B cell (primary cell): ENCODE measurements around the gene MAP3K9. TPM values are rescaled to one million over a fixed set of nuclear protein-coding genes. Genes with fewer than 3 reads are reported as not detected.

Experiments
- ATAC-seq: fragments of 200-7000 bp; cut with Tn5 transposase; one replicate; pipeline ENCODE4 v1.10.0; 2021; ENCODE audit warnings: low read depth, mild to moderate bottlenecking, moderate number of reproducible peaks, moderate library complexity
- CTCF ChIA-PET: fragments of 350-600 bp; sonication (Branson Sonifier 250); formaldehyde crosslinking; loops from one replicate; lab custom pipeline; 2021; ENCODE audit warnings: antibody characterized with exemption, inconsistent platforms; lab: Charles Lee
- POLR2A ChIA-PET: fragments of 350-600 bp; sonication (Branson Sonifier 250); formaldehyde crosslinking; loops from one replicate; lab custom pipeline; 2021; ENCODE audit warnings: antibody characterized with exemption; lab: Charles Lee
- DNase-seq: peaks from one replicate; pipeline ENCODE4 v3.0.0; 2013
- H2AFZ ChIP-seq: 2 replicates; pipeline ENCODE4 v1.6.1; 2012; ENCODE audit warnings: mild to moderate bottlenecking, low read depth, low read length; ENCODE audit not compliant: insufficient read depth, poor library complexity, severe bottlenecking
- H3K27ac ChIP-seq, 2 donors: 1 replicate in 1 of 2; 2 replicates in 1 of 2; pipeline ENCODE4 v1.5.1; 2012 to 2013; ENCODE audit warnings: low read length in 2 of 2, mild to moderate bottlenecking in 2 of 2, moderate library complexity in 1 of 2
- H3K27me3 ChIP-seq, 4 experiments: fragments of 200-600 bp in 1 of 4; sonication (generic) in 1 of 4; replicated peaks in 1 of 4; 1 replicate in 2 of 4; 2 replicates in 2 of 4; pipeline versions ENCODE4 v1.6.1 to v1.7.0; 2013 to 2016; ENCODE audit warnings: low read length in 3 of 4, mild to moderate bottlenecking in 2 of 4, mixed read lengths in 1 of 4, moderate library complexity in 1 of 4; ENCODE audit not compliant: insufficient read depth in 4 of 4, control insufficient read depth in 3 of 4; ENCODE audit errors: control extremely low read depth in 1 of 4
- H3K36me3 ChIP-seq, 2 experiments: replicated peaks in 1 of 2; 1 replicate in 1 of 2; 2 replicates in 1 of 2; pipeline versions ENCODE4 v1.6.1 to v1.7.1; 2013; ENCODE audit warnings: low read length in 1 of 2; ENCODE audit not compliant: insufficient read depth in 2 of 2, control insufficient read depth in 1 of 2; ENCODE audit errors: control extremely low read depth in 1 of 2, extremely low read depth in 1 of 2
- H3K4me1 ChIP-seq, 2 donors: fragments of 200-600 bp in 1 of 2; sonication (generic) in 1 of 2; 1 replicate in 1 of 2; 2 replicates in 1 of 2; pipeline versions ENCODE4 v1.5.1 to v1.6.1; 2013 to 2017; ENCODE audit warnings: low read length in 2 of 2; ENCODE audit not compliant: control insufficient read depth in 2 of 2, insufficient read depth in 2 of 2
- H3K4me2 ChIP-seq: replicated peaks from 2 replicates; pipeline ENCODE3; 2012; ENCODE audit warnings: mild to moderate bottlenecking, low read depth, low read length; ENCODE audit not compliant: poor library complexity, severe bottlenecking
- H3K4me3 ChIP-seq, 5 experiments: fragments of 200-600 bp in 1 of 5; sonication (generic) in 1 of 5; 1 replicate in 3 of 5; 2 replicates in 2 of 5; pipeline versions ENCODE4 v1.5.1 to v1.7.0; 2011 to 2016; ENCODE audit warnings: low read length in 4 of 5, mild to moderate bottlenecking in 4 of 5, low read depth in 2 of 5, control low read depth in 1 of 5, moderate library complexity in 1 of 5; ENCODE audit not compliant: insufficient read depth in 1 of 5; ENCODE audit errors: control extremely low read depth in 1 of 5, extremely low read depth in 1 of 5
- H3K79me2 ChIP-seq: fragments of 200-600 bp; sonication (generic); one replicate; pipeline ENCODE4 v1.6.0; 2016; ENCODE audit warnings: low read length; ENCODE audit not compliant: control insufficient read depth, insufficient read depth
- H3K9ac ChIP-seq: fragments of 200-600 bp; sonication (generic); 2 replicates; pipeline ENCODE4 v1.6.1; 2017; ENCODE audit warnings: mild to moderate bottlenecking, low read length, moderate library complexity
- H3K9me3 ChIP-seq, 3 donors: one replicate each; pipeline versions ENCODE4 v1.6.1 to v1.7.1; 2013; ENCODE audit warnings: low read length in 2 of 3; ENCODE audit not compliant: control insufficient read depth in 2 of 3, insufficient read depth in 1 of 3; ENCODE audit errors: control extremely low read depth in 1 of 3
- H4K20me1 ChIP-seq: 2 replicates; pipeline ENCODE4 v1.6.0; 2012; ENCODE audit warnings: mild to moderate bottlenecking, low read length; ENCODE audit not compliant: insufficient read depth, control insufficient read depth, poor library complexity, severe bottlenecking
- H3K27ac Mint-ChIP-seq: one replicate; pipeline ENCODE4 v1.8.0; 2021; ENCODE audit warnings: mixed read lengths
- H3K27me3 Mint-ChIP-seq: one replicate; pipeline ENCODE4 v1.8.0; 2021; ENCODE audit warnings: mixed read lengths
- H3K4me1 Mint-ChIP-seq: one replicate; pipeline ENCODE4 v1.8.0; 2021; ENCODE audit warnings: mixed read lengths
- H3K4me3 Mint-ChIP-seq: one replicate; pipeline ENCODE4 v1.8.0; 2021; ENCODE audit warnings: mixed read lengths
- H3K9me3 Mint-ChIP-seq: one replicate; pipeline ENCODE4 v1.8.0; 2022; ENCODE audit warnings: mixed read lengths; ENCODE audit not compliant: insufficient read depth
- CTCF ChIP-seq: fragments of 200-600 bp; IDR thresholded peaks from one replicate; pipeline ENCODE4 v1.8.0; 2022; ENCODE audit warnings: antibody characterized with exemption, mild to moderate bottlenecking
- EZH2 ChIP-seq: IDR thresholded peaks from 2 replicates; pipeline ENCODE4 v1.6.1; 2012; ENCODE audit warnings: borderline replicate concordance, low read depth, mild to moderate bottlenecking, moderate library complexity, low read length; ENCODE audit not compliant: insufficient read depth, poor library complexity, severe bottlenecking
- WGBS: methylation state at CpG from one replicate; pipeline ENCODE4 v1.1.5; 2013; ENCODE audit warnings: missing lambda C conversion rate; ENCODE audit not compliant: insufficient coverage; 5-methylcytosine and 5-hydroxymethylcytosine counted together
- intact Hi-C: fragments of 100-400 bp; cut with micrococcal nuclease; formaldehyde crosslinking; loops from one replicate; pipeline ENCODE4 v1.10.0; 2022
- polyA plus RNA-seq: library from polyadenylated mRNA; depleted of rRNA; stranded (reverse); fragments of >200 nt; gene quantifications from 2 replicates; pipeline ENCODE4 v1.2.3, GENCODE V29; 2012
- total RNA-seq, 2 donors: library from RNA; stranded (reverse); fragments of 120-200 nt in 1 of 2; gene quantifications; 1 replicate in 1 of 2; 2 replicates in 1 of 2; pipeline versions ENCODE4 v1.2.3 to v1.2.4, GENCODE V29; 2013 to 2022

Gene MAP3K9
- total and polyA plus RNA-seq, 2 donors (not counting 1 experiment from before 2014, with no cell fraction given) = 4.7 to 20.2 TPM

GRCh38 chr14:70789361-70789760, 20.0 kb downstream of the MAP3K9 start:
- Mint-ChIP-seq H3K4me1 (peaks cover 5% of the 10 kb centered on the region), H3K27me3 (no peaks in the 10 kb centered on the region), H3K4me3 (no peak overlapping the region), H3K27ac (no peak overlapping the region), H3K9me3 (no peaks in the 10 kb centered on the region)
- ChIA-PET POLR2A (no interaction called here), CTCF (interaction anchor here (1.8 kb wide), 1 partner anchor 8 kb away, joined by 6 read pairs; no protein-coding TSS in a partner anchor)
- Histone ChIP-seq H3K27me3 (no peaks in the 10 kb centered on the region), H3K79me2 (peaks cover 27% of the 10 kb centered on the region), H3K4me3 (no peak overlapping the region), H4K20me1 (no peaks in the 10 kb centered on the region), H3K9me3 (no peaks in the 10 kb centered on the region), H3K4me2 (no peak overlapping the region), H3K36me3 (peaks cover 0 to 18% of the 10 kb centered on the region in 2 experiments), H3K9ac (no peak overlapping the region), H3K27ac (no peak overlapping the region), H2AFZ (no peak overlapping the region), H3K4me1 (no peaks in the 10 kb centered on the region)
- DNase-seq (no peak), ATAC-seq (no peak)
- intact Hi-C loops = no loop called here
- TF ChIP-seq EZH2 (no peak), CTCF (no peak)
- WGBS = no CpG with 5 or more reads among the region's 4 CpGs

- H3K4me3 Mint-ChIP-seq = no peak overlapping the region
- WGBS = 96% methylated on average over 4 of the region's 6 CpGs
- ChIA-PET CTCF (interaction anchor here (1.8 kb wide), 1 partner anchor 8 kb away, joined by 6 read pairs; no protein-coding TSS in a partner anchor), POLR2A (no interaction called here)
- TF ChIP-seq CTCF = no peak
- no peak for TF ChIP-seq EZH2
- H3K9me3 Mint-ChIP-seq = no peaks in the 10 kb centered on the region
- Histone ChIP-seq H2AFZ (no peak overlapping the region), H3K4me3 (no peak overlapping the region), H3K4me1 (no peaks in the 10 kb centered on the region), H3K27me3 (no peaks in the 10 kb centered on the region), H3K9ac (no peak overlapping the region), H3K4me2 (no peak overlapping the region), H3K36me3 (peaks cover 0 to 18% of the 10 kb centered on the region in 2 experiments), H4K20me1 (no peaks in the 10 kb centered on the region), H3K27ac (no peak overlapping the region), H3K79me2 (peaks cover 23% of the 10 kb centered on the region), H3K9me3 (no peaks in the 10 kb centered on the region)
- DNase-seq (no peak), ATAC-seq (no peak)
- no peak overlapping the region for H3K27ac Mint-ChIP-seq
- peaks cover 1% of the 10 kb centered on the region for H3K4me1 Mint-ChIP-seq
- intact Hi-C loops = no loop called here
- H3K27me3 Mint-ChIP-seq = no peaks in the 10 kb centered on the region
These were observed 20.4 kb downstream of the MAP3K9 start for GRCh38 chr14:70788898-70789297.
